ENCODE data around the gene C10orf62. TPM values are rescaled to one million over a fixed set of nuclear protein-coding genes. Genes with fewer than 3 reads are reported as not detected.

C10orf62 gene
- total and polyA plus RNA-seq, 9 of the 15 experiments (the other 6 are each of a cell fraction or from before 2014, with no cell fraction given): not detected

- no peak for TF ChIP-seq SMC3 (conservative IDR thresholded peaks at IDR 0.05; ENCODE audit: insufficient read depth, low read depth, low read length)
- TF ChIP-seq, protein P1, sequence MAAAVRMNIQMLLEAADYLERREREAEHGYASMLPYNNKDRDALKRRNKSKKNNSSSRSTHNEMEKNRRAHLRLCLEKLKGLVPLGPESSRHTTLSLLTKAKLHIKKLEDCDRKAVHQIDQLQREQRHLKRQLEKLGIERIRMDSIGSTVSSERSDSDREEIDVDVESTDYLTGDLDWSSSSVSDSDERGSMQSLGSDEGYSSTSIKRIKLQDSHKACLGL (CRISPR knock-in tag; IDR thresholded peaks at IDR 0.05; ENCODE audit: borderline replicate concordance, poor library complexity, severe bottlenecking): no peak
- TF ChIP-seq ASH1L (IDR thresholded peaks at IDR 0.05; ENCODE audit: borderline replicate concordance, low read depth, partially characterized antibody): peak; percentile 95
- TF ChIP-seq NR3C1 (CRISPR knock-in tag; IDR thresholded peaks at IDR 0.05): no peak
- no peak for TF ChIP-seq ZNF766 (CRISPR knock-in tag; conservative IDR thresholded peaks at IDR 0.05)
- no peak for TF ChIP-seq BRD9 (IDR thresholded peaks at IDR 0.05; ENCODE audit: low read depth, partially characterized antibody)
- TF ChIP-seq TARDBP (IDR thresholded peaks at IDR 0.05): no peak
- no peak for TF ChIP-seq ETV6 (IDR thresholded peaks at IDR 0.05; ENCODE audit: borderline replicate concordance in 1 of 2, low read depth in 2 of 2, low read length in 1 of 2)
- no peak for TF ChIP-seq ETV6 (CRISPR knock-in tag; IDR thresholded peaks at IDR 0.05; ENCODE audit: borderline replicate concordance)
- peak; percentile 85 for TF ChIP-seq BMI1 (IDR thresholded peaks at IDR 0.05; ENCODE audit: low read length)
- TF ChIP-seq, protein P2, sequence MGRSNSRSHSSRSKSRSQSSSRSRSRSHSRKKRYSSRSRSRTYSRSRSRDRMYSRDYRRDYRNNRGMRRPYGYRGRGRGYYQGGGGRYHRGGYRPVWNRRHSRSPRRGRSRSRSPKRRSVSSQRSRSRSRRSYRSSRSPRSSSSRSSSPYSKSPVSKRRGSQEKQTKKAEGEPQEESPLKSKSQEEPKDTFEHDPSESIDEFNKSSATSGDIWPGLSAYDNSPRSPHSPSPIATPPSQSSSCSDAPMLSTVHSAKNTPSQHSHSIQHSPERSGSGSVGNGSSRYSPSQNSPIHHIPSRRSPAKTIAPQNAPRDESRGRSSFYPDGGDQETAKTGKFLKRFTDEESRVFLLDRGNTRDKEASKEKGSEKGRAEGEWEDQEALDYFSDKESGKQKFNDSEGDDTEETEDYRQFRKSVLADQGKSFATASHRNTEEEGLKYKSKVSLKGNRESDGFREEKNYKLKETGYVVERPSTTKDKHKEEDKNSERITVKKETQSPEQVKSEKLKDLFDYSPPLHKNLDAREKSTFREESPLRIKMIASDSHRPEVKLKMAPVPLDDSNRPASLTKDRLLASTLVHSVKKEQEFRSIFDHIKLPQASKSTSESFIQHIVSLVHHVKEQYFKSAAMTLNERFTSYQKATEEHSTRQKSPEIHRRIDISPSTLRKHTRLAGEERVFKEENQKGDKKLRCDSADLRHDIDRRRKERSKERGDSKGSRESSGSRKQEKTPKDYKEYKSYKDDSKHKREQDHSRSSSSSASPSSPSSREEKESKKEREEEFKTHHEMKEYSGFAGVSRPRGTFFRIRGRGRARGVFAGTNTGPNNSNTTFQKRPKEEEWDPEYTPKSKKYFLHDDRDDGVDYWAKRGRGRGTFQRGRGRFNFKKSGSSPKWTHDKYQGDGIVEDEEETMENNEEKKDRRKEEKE (IDR thresholded peaks at IDR 0.05; ENCODE audit: borderline replicate concordance in 1 of 2, control insufficient read depth in 1 of 2, low read depth in 2 of 2, low read length in 1 of 2): no peak
- TF ChIP-seq NR4A1 (CRISPR knock-in tag; IDR thresholded peaks at IDR 0.05): no peak
- no peak for TF ChIP-seq NR4A1 (tag; IDR thresholded peaks at IDR 0.05)
- TF ChIP-seq, protein P3, sequence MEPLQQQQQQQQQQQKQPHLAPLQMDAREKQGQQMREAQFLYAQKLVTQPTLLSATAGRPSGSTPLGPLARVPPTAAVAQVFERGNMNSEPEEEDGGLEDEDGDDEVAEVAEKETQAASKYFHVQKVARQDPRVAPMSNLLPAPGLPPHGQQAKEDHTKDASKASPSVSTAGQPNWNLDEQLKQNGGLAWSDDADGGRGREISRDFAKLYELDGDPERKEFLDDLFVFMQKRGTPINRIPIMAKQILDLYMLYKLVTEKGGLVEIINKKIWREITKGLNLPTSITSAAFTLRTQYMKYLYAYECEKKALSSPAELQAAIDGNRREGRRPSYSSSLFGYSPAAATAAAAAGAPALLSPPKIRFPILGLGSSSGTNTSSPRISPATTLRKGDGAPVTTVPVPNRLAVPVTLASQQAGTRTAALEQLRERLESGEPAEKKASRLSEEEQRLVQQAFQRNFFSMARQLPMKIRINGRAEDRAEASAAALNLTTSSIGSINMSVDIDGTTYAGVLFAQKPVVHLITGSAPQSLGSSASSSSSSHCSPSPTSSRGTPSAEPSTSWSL (CRISPR knock-in tag; IDR thresholded peaks at IDR 0.05; ENCODE audit: borderline replicate concordance): no peak
- TF ChIP-seq CXXC5 (CRISPR knock-in tag; IDR thresholded peaks at IDR 0.05): peak; percentile 75
- TF ChIP-seq, protein P4, sequence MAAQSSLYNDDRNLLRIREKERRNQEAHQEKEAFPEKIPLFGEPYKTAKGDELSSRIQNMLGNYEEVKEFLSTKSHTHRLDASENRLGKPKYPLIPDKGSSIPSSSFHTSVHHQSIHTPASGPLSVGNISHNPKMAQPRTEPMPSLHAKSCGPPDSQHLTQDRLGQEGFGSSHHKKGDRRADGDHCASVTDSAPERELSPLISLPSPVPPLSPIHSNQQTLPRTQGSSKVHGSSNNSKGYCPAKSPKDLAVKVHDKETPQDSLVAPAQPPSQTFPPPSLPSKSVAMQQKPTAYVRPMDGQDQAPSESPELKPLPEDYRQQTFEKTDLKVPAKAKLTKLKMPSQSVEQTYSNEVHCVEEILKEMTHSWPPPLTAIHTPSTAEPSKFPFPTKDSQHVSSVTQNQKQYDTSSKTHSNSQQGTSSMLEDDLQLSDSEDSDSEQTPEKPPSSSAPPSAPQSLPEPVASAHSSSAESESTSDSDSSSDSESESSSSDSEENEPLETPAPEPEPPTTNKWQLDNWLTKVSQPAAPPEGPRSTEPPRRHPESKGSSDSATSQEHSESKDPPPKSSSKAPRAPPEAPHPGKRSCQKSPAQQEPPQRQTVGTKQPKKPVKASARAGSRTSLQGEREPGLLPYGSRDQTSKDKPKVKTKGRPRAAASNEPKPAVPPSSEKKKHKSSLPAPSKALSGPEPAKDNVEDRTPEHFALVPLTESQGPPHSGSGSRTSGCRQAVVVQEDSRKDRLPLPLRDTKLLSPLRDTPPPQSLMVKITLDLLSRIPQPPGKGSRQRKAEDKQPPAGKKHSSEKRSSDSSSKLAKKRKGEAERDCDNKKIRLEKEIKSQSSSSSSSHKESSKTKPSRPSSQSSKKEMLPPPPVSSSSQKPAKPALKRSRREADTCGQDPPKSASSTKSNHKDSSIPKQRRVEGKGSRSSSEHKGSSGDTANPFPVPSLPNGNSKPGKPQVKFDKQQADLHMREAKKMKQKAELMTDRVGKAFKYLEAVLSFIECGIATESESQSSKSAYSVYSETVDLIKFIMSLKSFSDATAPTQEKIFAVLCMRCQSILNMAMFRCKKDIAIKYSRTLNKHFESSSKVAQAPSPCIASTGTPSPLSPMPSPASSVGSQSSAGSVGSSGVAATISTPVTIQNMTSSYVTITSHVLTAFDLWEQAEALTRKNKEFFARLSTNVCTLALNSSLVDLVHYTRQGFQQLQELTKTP (IDR thresholded peaks at IDR 0.05; ENCODE audit: low read depth in 1 of 2, partially characterized antibody in 2 of 2): no peak
Measured at GRCh38 chr10:97632949-97633884, 43.7 kb downstream of the C10orf62 start, which contains the start of gene MORN4 (continued).

All from K562 (cell line).